ENCODE measurements around the gene PRUNE2.

GRCh38 chr9:76644647-76645250, 261.2 kb downstream of the PRUNE2 start:
- TF ChIP-seq CTCF (IDR thresholded peaks at IDR 0.05; ENCODE audit: low read depth, low read length, missing input control), result no peak
- TF ChIP-seq FOXA1 (IDR thresholded peaks at IDR 0.05), result no peak
- no peak for TF ChIP-seq TAF1 (conservative IDR thresholded peaks at IDR 0.05)
- no peak for TF ChIP-seq REST (IDR thresholded peaks at IDR 0.05)
- no peak for TF ChIP-seq GABPA (IDR thresholded peaks at IDR 0.05 in 1 of 2, conservative IDR thresholded peaks at IDR 0.05 in 1 of 2)
